NCI-H1417 treated with DMSO at 0.1 percent for 48 hours (cell line): ENCODE results near the gene LCNL1.

ENCODE experiments used
- DNase-seq: peaks from one replicate; lab custom pipeline; 2025; lab: John Stamatoyannopoulos, UW

Gene LCNL1

DNA sequence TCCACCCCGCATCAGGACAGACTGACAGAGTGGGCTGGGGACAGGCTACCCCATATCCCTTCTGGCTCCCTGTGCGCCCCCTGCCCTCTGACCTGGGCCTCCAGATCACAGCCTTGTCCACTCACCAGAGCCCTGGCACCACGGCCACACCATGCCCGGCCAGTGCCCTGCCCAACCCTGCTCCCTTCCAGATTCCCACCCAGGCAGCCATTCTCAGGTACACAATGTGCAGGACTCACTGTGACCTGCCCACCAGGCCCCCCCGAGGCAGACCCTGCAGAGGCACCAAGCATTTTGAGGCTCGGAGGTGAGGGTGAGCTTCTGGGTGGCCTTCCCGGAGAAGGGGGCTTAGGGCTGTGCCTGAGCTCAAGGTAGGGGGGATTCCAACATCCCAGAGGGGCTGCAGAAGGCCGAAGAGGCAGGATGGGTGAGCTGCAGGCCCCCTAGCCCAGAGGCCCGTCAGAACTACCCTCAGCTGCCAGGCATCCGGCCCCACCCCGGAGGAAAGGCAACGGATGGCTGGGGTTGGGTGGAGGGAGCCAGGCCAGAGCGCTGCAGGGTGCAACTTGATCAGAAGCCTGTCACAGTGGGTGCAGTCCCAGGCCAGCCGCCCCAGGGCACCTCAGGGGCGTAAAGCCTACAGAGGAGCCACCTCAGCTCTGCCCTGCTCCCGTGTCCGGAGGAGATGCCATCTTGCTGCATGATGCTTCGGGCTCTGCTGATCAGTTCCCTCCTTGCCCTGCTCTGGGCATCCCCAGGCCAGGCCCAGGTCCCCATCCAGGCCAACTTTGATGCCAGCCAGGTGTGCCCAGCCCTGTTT, at the start of gene LCNL1:
Gene LCNL1 (plus strand): TSS at position 762 of the 820 bp plus-strand sequence. CDS start 594 bp downstream, outside the sequence.
- DNase-seq, result no peak

- no peak for DNase-seq
Observed at GRCh38 chr9:136934277-136934676, 48.5 kb upstream of the LCNL1 start.

DNA sequence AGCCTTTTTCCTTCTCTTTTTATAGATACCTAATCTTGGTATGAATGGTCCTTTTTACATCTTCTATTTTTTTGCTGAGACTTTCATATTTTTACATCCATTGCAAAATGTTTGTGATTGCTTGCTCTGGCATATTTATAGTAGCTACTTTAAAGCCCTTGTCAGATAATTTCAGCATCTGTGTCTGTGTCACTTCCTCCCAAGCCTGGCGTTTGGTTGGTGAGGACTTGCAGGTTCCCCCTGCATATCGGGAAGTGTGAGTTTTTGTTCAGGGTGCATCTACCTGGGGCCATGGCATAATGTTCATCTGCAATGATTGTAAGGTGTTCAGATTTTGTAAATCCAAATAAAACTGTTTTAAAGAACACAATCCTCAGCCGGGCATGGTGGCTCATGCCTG, 47.1 kb upstream of the LCNL1 start:
- no peak for DNase-seq

DNA sequence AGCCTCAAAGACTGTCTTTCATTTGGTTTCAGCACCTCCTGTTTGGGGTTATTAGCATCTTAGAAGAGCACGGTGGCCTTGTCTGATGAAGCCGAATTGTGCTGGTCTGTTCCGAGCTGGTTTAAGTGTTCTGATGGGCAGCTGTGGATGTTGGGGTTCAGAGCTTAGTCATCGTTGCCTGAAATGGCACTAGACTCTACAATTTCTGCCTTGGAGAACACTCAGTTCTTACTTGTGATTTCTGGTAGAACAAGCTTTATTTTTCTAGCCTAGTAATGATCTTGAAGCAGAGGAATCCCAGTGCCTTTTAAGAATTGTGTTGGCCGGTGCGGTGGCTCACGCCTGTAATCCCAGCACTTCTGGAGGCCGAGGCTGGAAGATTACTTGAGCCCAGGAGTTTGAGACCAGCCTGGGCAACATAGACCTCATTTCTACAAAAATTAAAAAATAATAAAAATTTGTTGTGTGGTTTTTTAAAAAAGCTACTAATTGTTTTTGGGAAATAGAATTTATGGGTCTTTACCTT, 46.1 kb upstream of the LCNL1 start:
- DNase-seq, result no peak

GRCh38 chr9:136937186-136938001, 45.4 kb upstream of the LCNL1 start:
- DNase-seq, result no peak

- DNase-seq, result no peak
Observed at GRCh38 chr9:136939431-136939995, 43.3 kb upstream of the LCNL1 start.

GRCh38 chr9:136939996-136940525, 42.7 kb upstream of the LCNL1 start:
- no peak for DNase-seq

DNA sequence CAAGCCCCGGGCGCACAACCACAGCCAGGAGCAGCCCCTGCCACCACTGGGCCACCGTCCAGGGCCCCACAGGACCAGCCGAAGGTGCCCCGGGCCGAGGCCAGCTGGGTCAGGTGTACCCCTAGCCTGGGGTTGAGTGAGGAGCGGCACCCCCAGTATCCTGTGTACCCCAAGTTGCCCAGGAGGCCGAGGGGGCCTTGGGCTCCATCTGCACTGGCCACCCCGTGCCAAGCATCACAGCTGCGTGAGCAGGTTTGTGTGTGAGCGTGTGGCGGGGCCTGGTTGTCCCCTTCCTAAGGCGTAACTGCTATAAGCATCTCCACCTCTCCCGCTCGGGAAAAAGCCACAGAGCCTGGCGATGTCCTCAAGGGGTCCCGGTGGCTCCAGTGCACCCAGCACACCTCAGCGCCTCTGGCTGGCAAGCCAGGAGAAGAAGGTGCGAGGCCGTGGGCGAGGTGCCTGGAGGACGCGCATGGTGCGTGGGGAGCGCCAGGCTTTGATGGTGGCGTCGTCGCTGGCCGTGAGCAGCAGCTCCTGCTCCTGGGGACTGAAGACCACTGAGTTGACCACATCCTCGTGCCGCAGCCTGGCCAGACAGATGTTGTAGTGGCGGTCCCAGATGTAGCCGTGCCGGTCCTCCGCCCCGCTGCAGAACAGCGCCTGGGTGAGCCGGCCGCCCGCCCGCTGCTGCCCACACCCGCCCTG, 42.1 kb upstream of the LCNL1 start:
- DNase-seq, result no peak

- no peak for DNase-seq
Observed at GRCh38 chr9:136941231-136942111, 41.3 kb upstream of the LCNL1 start.

- no peak for DNase-seq
Observed at GRCh38 chr9:136942112-136942880, 40.5 kb upstream of the LCNL1 start.

GRCh38 chr9:136942881-136943230, 39.9 kb upstream of the LCNL1 start:
- no peak for DNase-seq

DNA sequence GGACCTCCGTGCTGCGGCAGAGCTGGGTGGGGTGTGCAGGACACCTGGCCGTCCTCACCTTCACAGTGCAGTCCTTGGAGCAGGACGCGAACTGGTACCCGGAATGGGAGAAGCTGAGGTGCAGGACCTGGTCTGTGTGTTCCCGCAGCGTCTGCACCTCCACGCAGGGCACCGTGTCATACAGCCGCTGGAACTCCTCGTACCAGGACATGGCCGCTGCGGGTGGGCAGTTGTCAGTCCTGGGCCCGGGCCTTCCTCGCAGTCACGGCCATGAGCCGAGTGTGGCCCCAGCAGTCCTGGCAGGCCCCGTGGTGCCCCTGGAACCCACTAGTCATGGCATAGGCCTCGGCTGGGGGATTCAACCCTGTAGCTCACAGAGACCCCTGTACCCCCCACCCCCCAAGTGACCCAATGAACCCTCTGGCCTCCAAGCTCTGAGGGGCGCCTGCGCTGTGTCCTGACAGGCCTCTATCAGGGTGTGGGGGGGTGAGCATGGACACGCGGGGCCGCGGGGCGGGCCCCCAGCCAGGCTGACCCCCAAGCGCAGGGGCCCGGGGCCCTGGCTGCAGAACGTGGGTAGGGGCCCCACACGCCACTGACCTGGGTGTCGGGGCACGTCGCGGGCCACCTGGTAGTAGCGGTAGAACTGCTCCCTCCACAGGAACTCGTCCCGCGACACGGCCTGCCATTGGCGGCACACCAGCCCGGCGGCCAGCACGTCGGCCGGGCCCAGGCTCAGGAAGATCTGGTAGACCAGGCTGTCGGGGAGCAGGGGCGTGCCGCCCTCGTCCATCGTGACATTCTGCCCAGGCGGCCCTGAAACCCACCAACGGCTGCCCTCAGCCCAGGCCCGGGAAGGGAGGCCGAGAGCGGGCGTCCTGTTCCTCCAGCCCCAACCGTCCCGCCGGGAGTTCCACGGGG, 39.2 kb upstream of the LCNL1 start:
- DNase-seq, result no peak

GRCh38 chr9:136944212-136944518, 38.6 kb upstream of the LCNL1 start:
- DNase-seq, result no peak

DNA sequence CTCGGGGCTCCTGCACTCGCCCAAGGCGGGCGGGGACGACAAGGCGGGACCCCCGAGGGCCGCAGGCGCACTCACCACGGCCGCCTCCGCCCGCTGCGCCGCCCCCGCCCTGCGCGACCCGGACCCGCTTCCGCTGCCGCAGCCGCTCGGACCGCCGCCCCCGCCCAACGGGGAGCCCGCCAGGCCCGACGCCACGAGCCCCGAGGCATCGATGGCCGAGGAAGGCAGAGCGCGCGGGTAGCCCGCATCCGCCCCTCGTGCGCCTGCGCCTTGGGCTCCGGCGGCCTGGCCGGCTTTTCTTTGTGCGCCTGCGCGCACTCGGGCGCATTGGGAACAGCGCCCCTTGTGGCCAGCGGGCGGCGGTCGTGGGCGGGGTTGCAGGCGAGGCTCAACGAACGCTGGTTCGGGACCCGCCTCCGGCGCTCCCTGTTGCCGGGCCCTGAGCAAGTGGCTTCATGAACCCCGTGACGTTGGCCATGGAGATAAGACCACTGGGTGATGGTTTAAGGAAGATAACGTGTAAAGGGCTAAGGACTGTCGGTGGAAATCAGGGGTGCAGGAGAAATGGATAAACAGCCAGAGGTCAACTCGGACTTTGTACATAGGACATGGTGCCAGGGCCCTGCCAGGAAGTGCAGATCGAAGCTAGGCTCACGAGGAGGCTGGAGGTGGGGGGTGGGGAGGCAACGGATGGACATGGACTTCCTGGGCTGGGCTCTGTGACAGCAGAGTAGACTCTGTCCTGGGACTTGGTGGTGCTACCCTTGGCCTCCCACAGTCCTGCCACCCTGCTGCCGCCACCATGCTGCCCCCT, 38.1 kb upstream of the LCNL1 start, which contains the start of the genes C8G and FBXW5:
Gene C8G (plus strand): TSS at position 725 of the 814 bp plus-strand sequence. CDS start 78 bp downstream, at position 803.
Gene FBXW5 (minus strand): TSS at position 220 of the 814 bp plus-strand sequence. CDS start 655 bp downstream, outside the sequence.
- DNase-seq, result peak; percentile 70

- no peak for DNase-seq
Observed at GRCh38 chr9:136945333-136946227, 37.2 kb upstream of the LCNL1 start.

- DNase-seq, result no peak
Observed at GRCh38 chr9:136946228-136947027, 36.4 kb upstream of the LCNL1 start.
